Fibroblast of lung (primary cell): ENCODE results near the gene FDXACB1. TPM values are rescaled to one million over a fixed set of nuclear protein-coding genes. Genes with fewer than 3 reads are reported as not detected.

ENCODE experiments used
- DNase-seq, 2 donors: peaks; one replicate each; pipeline versions ENCODE4 v3.0.0 to v3.0.0-alpha.2; 2010; ENCODE audit warnings: low read depth in 2 of 2
- H2AFZ ChIP-seq: 2 replicates; pipeline ENCODE4 v1.5.1; 2012; ENCODE audit warnings: low read length, control low read depth, inconsistent platforms
- H3K27ac ChIP-seq: 2 replicates; pipeline ENCODE4 v1.5.1; 2011; ENCODE audit warnings: low read length, control low read depth; ENCODE audit not compliant: insufficient read depth
- H3K27me3 ChIP-seq: 2 replicates; pipeline ENCODE4 v1.5.1; 2011; ENCODE audit warnings: mild to moderate bottlenecking, low read length; ENCODE audit not compliant: control insufficient read depth, insufficient read depth
- H3K36me3 ChIP-seq: 2 replicates; pipeline ENCODE4 v1.5.1; 2011; ENCODE audit warnings: low read length; ENCODE audit not compliant: control insufficient read depth, insufficient read depth
- H3K4me1 ChIP-seq: 2 replicates; pipeline ENCODE4 v1.5.1; 2011; ENCODE audit warnings: low read length; ENCODE audit not compliant: control insufficient read depth, insufficient read depth; ENCODE audit errors: extremely low read depth
- H3K4me2 ChIP-seq: 2 replicates; pipeline ENCODE4 v1.5.1; 2011; ENCODE audit warnings: low read length, control low read depth; ENCODE audit not compliant: insufficient read depth; ENCODE audit errors: extremely low read depth
- H3K4me3 ChIP-seq, 4 experiments: fragments of 200-600 bp in 1 of 4; sonication (generic) in 1 of 4; replicated peaks in 1 of 4; 2 replicates each; pipeline ENCODE4 v1.5.1; 2011 to 2016; ENCODE audit warnings: low read length in 4 of 4, low read depth in 3 of 4, mild to moderate bottlenecking in 3 of 4, control low read depth in 2 of 4, inconsistent platforms in 1 of 4, mixed read lengths in 1 of 4; ENCODE audit not compliant: insufficient read depth in 1 of 4; ENCODE audit errors: control extremely low read depth in 1 of 4
- H3K79me2 ChIP-seq: 2 replicates; pipeline ENCODE4 v1.5.1; 2012; ENCODE audit warnings: mild to moderate bottlenecking, low read length, inconsistent platforms; ENCODE audit not compliant: control insufficient read depth, insufficient read depth
- H3K9ac ChIP-seq: 2 replicates; pipeline ENCODE4 v1.5.1; 2011; ENCODE audit warnings: mild to moderate bottlenecking, low read length, control low read depth; ENCODE audit not compliant: insufficient read depth
- H3K9me3 ChIP-seq: 2 replicates; pipeline ENCODE4 v1.5.1; 2012; ENCODE audit warnings: low read depth, low read length; ENCODE audit not compliant: control insufficient read depth, insufficient read depth
- H4K20me1 ChIP-seq: 2 replicates; pipeline ENCODE4 v1.5.1; 2011; ENCODE audit warnings: low read length; ENCODE audit not compliant: control insufficient read depth, insufficient read depth; ENCODE audit errors: extremely low read depth
- EZH2 ChIP-seq: IDR thresholded peaks from 2 replicates; pipeline ENCODE4 v1.5.1; 2012; ENCODE audit warnings: low read length, control low read depth, mild to moderate bottlenecking; ENCODE audit errors: missing control alignments
- polyA plus RNA-seq, 2 donors: library from polyadenylated mRNA; depleted of rRNA in 1 of 2; stranded (reverse) in 1 of 2; unstranded in 1 of 2; fragments of >200 nt; gene quantifications; 2 replicates each; pipeline ENCODE4 v1.2.1, GENCODE V29; 2011 to 2012; ENCODE audit warnings: missing spikeins in 1 of 2
- total RNA-seq: library from RNA; depleted of rRNA; stranded (reverse); fragments of >200 nt; gene quantifications from 2 replicates; pipeline ENCODE4 v1.2.1, GENCODE V29; 2014
- TF ChIP-seq, protein P1 (sequence below), 2 donors: IDR thresholded peaks in 1 of 2; conservative IDR thresholded peaks in 1 of 2; 1 replicate in 1 of 2; 2 replicates in 1 of 2; pipeline ENCODE4 v1.5.1; 2011 to 2012; ENCODE audit warnings: low read length in 2 of 2, control low read depth in 1 of 2, inconsistent platforms in 1 of 2, low read depth in 1 of 2, mild to moderate bottlenecking in 1 of 2

FDXACB1 gene
- total and polyA plus RNA-seq, 2 donors (not counting 1 experiment from before 2014, with no cell fraction given), result 1.7 to 1.8 TPM

- no peak overlapping the region for H3K4me2 ChIP-seq
- peak; percentile 87 to 90 for DNase-seq
- TF ChIP-seq EZH2, result no peak
- TF ChIP-seq, protein P1, sequence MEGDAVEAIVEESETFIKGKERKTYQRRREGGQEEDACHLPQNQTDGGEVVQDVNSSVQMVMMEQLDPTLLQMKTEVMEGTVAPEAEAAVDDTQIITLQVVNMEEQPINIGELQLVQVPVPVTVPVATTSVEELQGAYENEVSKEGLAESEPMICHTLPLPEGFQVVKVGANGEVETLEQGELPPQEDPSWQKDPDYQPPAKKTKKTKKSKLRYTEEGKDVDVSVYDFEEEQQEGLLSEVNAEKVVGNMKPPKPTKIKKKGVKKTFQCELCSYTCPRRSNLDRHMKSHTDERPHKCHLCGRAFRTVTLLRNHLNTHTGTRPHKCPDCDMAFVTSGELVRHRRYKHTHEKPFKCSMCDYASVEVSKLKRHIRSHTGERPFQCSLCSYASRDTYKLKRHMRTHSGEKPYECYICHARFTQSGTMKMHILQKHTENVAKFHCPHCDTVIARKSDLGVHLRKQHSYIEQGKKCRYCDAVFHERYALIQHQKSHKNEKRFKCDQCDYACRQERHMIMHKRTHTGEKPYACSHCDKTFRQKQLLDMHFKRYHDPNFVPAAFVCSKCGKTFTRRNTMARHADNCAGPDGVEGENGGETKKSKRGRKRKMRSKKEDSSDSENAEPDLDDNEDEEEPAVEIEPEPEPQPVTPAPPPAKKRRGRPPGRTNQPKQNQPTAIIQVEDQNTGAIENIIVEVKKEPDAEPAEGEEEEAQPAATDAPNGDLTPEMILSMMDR (conservative IDR thresholded peaks at IDR 0.05 in 1 of 2, IDR thresholded peaks at IDR 0.05 in 1 of 2; ENCODE audit: low read depth in 1 of 2, low read length in 2 of 2), result peak; percentile 85
- H2AFZ ChIP-seq, result no peak overlapping the region
- peaks cover 9% of the 10 kb centered on the region for H3K4me1 ChIP-seq
- H3K27ac ChIP-seq, result no peak overlapping the region
- H4K20me1 ChIP-seq, result peaks cover 2% of the 10 kb centered on the region
- H3K9me3 ChIP-seq, result no peaks in the 10 kb centered on the region
- H3K4me3 ChIP-seq, result no peak overlapping the region
- no peaks in the 10 kb centered on the region for H3K79me2 ChIP-seq
- H3K9ac ChIP-seq, result no peak overlapping the region
- H3K36me3 ChIP-seq, result peaks cover 6% of the 10 kb centered on the region
- H3K27me3 ChIP-seq, result no peaks in the 10 kb centered on the region
Measured at GRCh38 chr11:111841370-111842053, 37.5 kb downstream of the FDXACB1 start.

- no peak overlapping the region for H3K4me3 ChIP-seq
- no peaks in the 10 kb centered on the region for H3K27me3 ChIP-seq
- no peaks in the 10 kb centered on the region for H3K9me3 ChIP-seq
- no peak overlapping the region for H3K4me2 ChIP-seq
- H3K9ac ChIP-seq, result no peak overlapping the region
- no peaks in the 10 kb centered on the region for H3K4me1 ChIP-seq
- H2AFZ ChIP-seq, result no peak overlapping the region
- H4K20me1 ChIP-seq, result peaks cover 2% of the 10 kb centered on the region
- no peak for TF ChIP-seq EZH2
- peaks cover 5% of the 10 kb centered on the region for H3K36me3 ChIP-seq
- peak in 1 of 2 donors; percentile 36 for DNase-seq
- no peak overlapping the region for H3K27ac ChIP-seq
- H3K79me2 ChIP-seq, result no peaks in the 10 kb centered on the region
Measured at GRCh38 chr11:111840143-111840542, 38.8 kb downstream of the FDXACB1 start.

DNA sequence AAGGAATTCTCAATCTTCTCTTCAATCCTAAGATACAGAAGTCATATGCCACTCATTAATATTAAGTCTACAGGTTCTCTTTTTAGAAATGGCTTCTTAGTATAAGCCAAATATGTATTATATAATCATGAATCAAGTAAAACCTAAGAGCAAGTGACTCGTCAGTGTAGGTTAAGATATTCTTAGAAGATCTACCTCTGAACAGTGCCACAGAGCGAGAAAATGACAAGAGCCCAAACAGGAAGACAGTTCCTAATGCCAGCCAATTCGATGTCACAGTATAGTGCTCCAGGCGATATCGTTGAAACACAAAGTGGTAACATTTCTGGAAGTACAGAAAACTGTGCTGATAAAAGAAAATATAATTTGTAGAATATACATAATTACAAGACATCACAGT is 40.9 kb downstream of the FDXACB1 start:
- TF ChIP-seq, protein P1 (conservative IDR thresholded peaks at IDR 0.05 in 1 of 2, IDR thresholded peaks at IDR 0.05 in 1 of 2; ENCODE audit: low read depth in 1 of 2, low read length in 2 of 2), result no peak
- no peak for TF ChIP-seq EZH2
- DNase-seq, result no peak
- H2AFZ ChIP-seq, result no peak overlapping the region
- no peaks in the 10 kb centered on the region for H3K27me3 ChIP-seq
- no peaks in the 10 kb centered on the region for H3K4me1 ChIP-seq
- no peak overlapping the region for H3K4me2 ChIP-seq
- no peak overlapping the region for H3K4me3 ChIP-seq
- peaks cover 5% of the 10 kb centered on the region for H3K36me3 ChIP-seq
- H3K9ac ChIP-seq, result no peak overlapping the region
- no peaks in the 10 kb centered on the region for H3K79me2 ChIP-seq
- peaks cover 2% of the 10 kb centered on the region for H4K20me1 ChIP-seq
- no peaks in the 10 kb centered on the region for H3K9me3 ChIP-seq
- H3K27ac ChIP-seq, result no peak overlapping the region
